ENCODE data around the gene MGAT4B. TPM values are rescaled to one million over a fixed set of nuclear protein-coding genes. Genes with fewer than 3 reads are reported as not detected.

MGAT4B gene
- total and polyA plus RNA-seq, 2 experiments from 2014 or later = 159 to 243 TPM

DNA sequence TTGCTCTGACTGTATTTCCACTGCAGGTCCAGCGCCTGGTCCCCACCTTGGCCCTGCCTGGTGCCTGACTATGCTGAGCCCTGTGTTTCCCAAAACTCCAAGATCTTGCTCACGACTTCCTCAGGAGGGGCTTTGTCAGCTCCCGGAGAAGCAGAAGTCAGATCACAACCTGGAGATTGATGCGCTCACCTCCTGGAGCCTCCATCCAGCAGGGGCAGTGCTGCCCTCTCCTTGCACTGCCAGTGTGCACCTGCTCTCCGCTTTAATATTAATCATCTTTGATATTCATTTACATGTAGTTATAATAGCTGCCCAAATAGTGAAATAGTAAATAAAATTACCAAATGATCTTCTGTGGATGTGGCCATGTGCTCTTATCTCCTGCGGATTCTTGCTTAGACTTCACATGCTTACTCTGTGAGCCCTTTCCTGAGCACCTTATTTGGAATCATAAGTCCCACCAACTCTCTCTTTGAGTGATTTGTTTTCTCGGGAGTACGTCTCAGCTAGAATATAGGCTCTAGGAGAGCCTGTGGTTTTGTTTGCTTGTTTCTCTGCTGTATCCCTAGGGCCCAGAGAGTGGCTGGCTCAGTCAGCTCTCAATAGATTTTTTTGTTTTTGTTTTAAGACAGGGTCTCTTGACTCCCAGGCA is 56.7 kb downstream of the MGAT4B start:
- TF ChIP-seq EZH2 (IDR thresholded peaks at IDR 0.05; ENCODE audit: borderline replicate concordance) = no peak
- TF ChIP-seq, protein P1, sequence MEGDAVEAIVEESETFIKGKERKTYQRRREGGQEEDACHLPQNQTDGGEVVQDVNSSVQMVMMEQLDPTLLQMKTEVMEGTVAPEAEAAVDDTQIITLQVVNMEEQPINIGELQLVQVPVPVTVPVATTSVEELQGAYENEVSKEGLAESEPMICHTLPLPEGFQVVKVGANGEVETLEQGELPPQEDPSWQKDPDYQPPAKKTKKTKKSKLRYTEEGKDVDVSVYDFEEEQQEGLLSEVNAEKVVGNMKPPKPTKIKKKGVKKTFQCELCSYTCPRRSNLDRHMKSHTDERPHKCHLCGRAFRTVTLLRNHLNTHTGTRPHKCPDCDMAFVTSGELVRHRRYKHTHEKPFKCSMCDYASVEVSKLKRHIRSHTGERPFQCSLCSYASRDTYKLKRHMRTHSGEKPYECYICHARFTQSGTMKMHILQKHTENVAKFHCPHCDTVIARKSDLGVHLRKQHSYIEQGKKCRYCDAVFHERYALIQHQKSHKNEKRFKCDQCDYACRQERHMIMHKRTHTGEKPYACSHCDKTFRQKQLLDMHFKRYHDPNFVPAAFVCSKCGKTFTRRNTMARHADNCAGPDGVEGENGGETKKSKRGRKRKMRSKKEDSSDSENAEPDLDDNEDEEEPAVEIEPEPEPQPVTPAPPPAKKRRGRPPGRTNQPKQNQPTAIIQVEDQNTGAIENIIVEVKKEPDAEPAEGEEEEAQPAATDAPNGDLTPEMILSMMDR (IDR thresholded peaks at IDR 0.05; ENCODE audit: poor library complexity) = no peak
- no peak for TF ChIP-seq EZH2phosphoT487 (IDR thresholded peaks at IDR 0.05; ENCODE audit: low read depth, severe bottlenecking, unreplicated experiment)
- Histone ChIP-seq H3K79me2 (peaks cover 98% of the 10 kb centered on the region), H2AFZ (no peak overlapping the region), H3K27ac (no peak overlapping the region), H3K4me2 (no peak overlapping the region), H3K9me2 (replicated peaks; ENCODE audit: insufficient read depth) (no peaks in the 10 kb centered on the region), H3K4me3 (no peak overlapping the region), H4K20me1 (ENCODE audit: insufficient read depth, poor library complexity, severe bottlenecking) (peaks cover 80% of the 10 kb centered on the region), H3K4me1 (ENCODE audit: insufficient read depth) (peaks cover 8% of the 10 kb centered on the region), H3K27me3 (no peaks in the 10 kb centered on the region), H3K9me3 (ENCODE audit: low read depth) (no peaks in the 10 kb centered on the region), H3K36me3 (replicated peaks; ENCODE audit: insufficient read depth, low read depth) (no peaks in the 10 kb centered on the region)
- 93% methylated on average over 8 of the region's 8 CpGs for WGBS (ENCODE audit: low lambda C conversion rate, missing lambda C conversion rate)
- no peak for DNase-seq (ENCODE audit: low spot score)

DNA sequence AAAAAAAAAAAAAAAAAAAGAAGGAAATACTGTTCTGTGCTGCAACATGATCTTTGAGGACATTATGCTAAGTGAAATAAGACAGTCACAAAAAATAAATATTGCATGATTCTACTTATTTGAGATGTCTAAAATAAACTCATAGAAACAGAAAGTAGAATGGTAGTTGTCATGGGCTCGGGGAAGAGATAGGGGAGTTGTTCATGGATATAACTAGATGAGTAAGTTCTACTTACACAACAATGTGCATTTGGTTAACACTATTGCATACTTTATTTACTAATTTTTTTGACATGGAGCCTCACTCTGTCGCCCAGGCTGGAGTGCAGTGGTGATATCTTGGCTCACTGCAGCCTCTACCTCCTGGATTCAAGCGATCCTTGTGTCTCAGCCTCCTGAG is 58.9 kb downstream of the MGAT4B start:
- TF ChIP-seq, protein P1 (IDR thresholded peaks at IDR 0.05; ENCODE audit: poor library complexity) = no peak
- no peak for TF ChIP-seq EZH2 (IDR thresholded peaks at IDR 0.05; ENCODE audit: borderline replicate concordance)
- TF ChIP-seq EZH2phosphoT487 (IDR thresholded peaks at IDR 0.05; ENCODE audit: low read depth, severe bottlenecking, unreplicated experiment) = no peak
- Histone ChIP-seq H3K4me3 (no peak overlapping the region), H2AFZ (no peak overlapping the region), H4K20me1 (ENCODE audit: insufficient read depth, poor library complexity, severe bottlenecking) (peaks cover 75% of the 10 kb centered on the region), H3K36me3 (replicated peaks; ENCODE audit: insufficient read depth, low read depth) (no peaks in the 10 kb centered on the region), H3K27me3 (no peaks in the 10 kb centered on the region), H3K9me3 (ENCODE audit: low read depth) (no peaks in the 10 kb centered on the region), H3K4me1 (ENCODE audit: insufficient read depth) (no peaks in the 10 kb centered on the region), H3K27ac (no peak overlapping the region), H3K4me2 (no peak overlapping the region), H3K79me2 (peaks cover 99% of the 10 kb centered on the region), H3K9me2 (replicated peaks; ENCODE audit: insufficient read depth) (no peaks in the 10 kb centered on the region)
- WGBS (ENCODE audit: low lambda C conversion rate, missing lambda C conversion rate) = 89% methylated on average over 3 of the region's 3 CpGs
- no peak for DNase-seq (ENCODE audit: low spot score)

MicroRNA genes within 50 kb of the gene (microRNA counts, 767-probe panel; counts per million panel counts)
- microRNA hsa-miR-1229 = not detected

Small RNAs within 50 kb of the gene (microRNA-seq; reads per million reads assigned to microRNA genes)
- 24.1 reads per million, percentile 42 among the genes with 10 or more reads in this experiment for gene MIR1229

Small RNAs within 50 kb of the gene (small RNA-seq; reads per million reads assigned to genes)
- gene MIR1229 (0.09 reads per million), gene RF00019 (not detected)

Other genes with a start within 250 kb of the MGAT4B start
- gene HNRNPH1, start 183.2 kb downstream of the MGAT4B start, total RNA-seq = 392 and 485 TPM in 2 replicates
- 99.9 and 123 TPM in 2 replicates for gene HNRNPH1, start 183.2 kb downstream of the MGAT4B start, polyA plus RNA-seq
- not detected in 2 replicates for gene CBY3, start 125.8 kb downstream of the MGAT4B start, total RNA-seq
- not detected in 2 replicates for gene CBY3, start 125.8 kb downstream of the MGAT4B start, polyA plus RNA-seq
- gene CANX, start 107.9 kb downstream of the MGAT4B start, total RNA-seq = 701 and 705 TPM in 2 replicates
- gene CANX, start 107.9 kb downstream of the MGAT4B start, polyA plus RNA-seq = 329 and 369 TPM in 2 replicates
- 14.2 and 15.9 TPM in 2 replicates for gene MAML1, start 74.0 kb downstream of the MGAT4B start, total RNA-seq
- gene MAML1, start 74.0 kb downstream of the MGAT4B start, polyA plus RNA-seq = 7.5 and 8.8 TPM in 2 replicates
- 0.72 TPM in 1 of 2 replicates, not detected in the other for gene LTC4S, start 12.9 kb downstream of the MGAT4B start, total RNA-seq
- gene LTC4S, start 12.9 kb downstream of the MGAT4B start, polyA plus RNA-seq = 3.7 and 6.5 TPM in 2 replicates
- gene SQSTM1, start 14.0 kb upstream of the MGAT4B start, total RNA-seq = 372 and 402 TPM in 2 replicates
- 641 and 727 TPM in 2 replicates for gene SQSTM1, start 14.0 kb upstream of the MGAT4B start, polyA plus RNA-seq
- gene MRNIP, start 52.0 kb upstream of the MGAT4B start, total RNA-seq = 11.2 and 21.2 TPM in 2 replicates
- 28.5 and 51.6 TPM in 2 replicates for gene MRNIP, start 52.0 kb upstream of the MGAT4B start, polyA plus RNA-seq
- gene TBC1D9B, start 101.0 kb upstream of the MGAT4B start, total RNA-seq = 66.9 and 77.0 TPM in 2 replicates
- gene TBC1D9B, start 101.0 kb upstream of the MGAT4B start, polyA plus RNA-seq = 94.0 and 97.3 TPM in 2 replicates

Data from hepatocyte (in vitro differentiated cells).